Mammary epithelial cell (primary cell): ENCODE results near the gene TRPV3.

Experiments
- CTCF ChIP-seq, 2 donors: IDR thresholded peaks in 1 of 2; conservative IDR thresholded peaks in 1 of 2; 2 replicates each; pipeline ENCODE4 v1.5.1; 2011 to 2012; ENCODE audit warnings: inconsistent platforms in 2 of 2, low read length in 2 of 2, mild to moderate bottlenecking in 2 of 2, control low read depth in 1 of 2, low read depth in 1 of 2; ENCODE audit not compliant: insufficient read depth in 1 of 2; ENCODE audit errors: extremely low read depth in 1 of 2
- EZH2 ChIP-seq: IDR thresholded peaks from 2 replicates; pipeline ENCODE4 v1.6.1; 2012; ENCODE audit warnings: low read length, inconsistent platforms, borderline replicate concordance

- TF ChIP-seq CTCF (conservative IDR thresholded peaks at IDR 0.05 in 1 of 2, IDR thresholded peaks at IDR 0.05 in 1 of 2; ENCODE audit: extremely low read depth in 1 of 2, insufficient read depth in 1 of 2, low read depth in 1 of 2, low read length in 2 of 2), result no peak
- TF ChIP-seq EZH2, result no peak
Measured at GRCh38 chr17:3505008-3505407, 52.6 kb downstream of the TRPV3 start.
